KG1 (cell line): ENCODE results near the gene MDN1.

Experiments
- DNase-seq: peaks from one replicate; lab custom pipeline; 2025; lab: John Stamatoyannopoulos, UW

MDN1 gene

DNA sequence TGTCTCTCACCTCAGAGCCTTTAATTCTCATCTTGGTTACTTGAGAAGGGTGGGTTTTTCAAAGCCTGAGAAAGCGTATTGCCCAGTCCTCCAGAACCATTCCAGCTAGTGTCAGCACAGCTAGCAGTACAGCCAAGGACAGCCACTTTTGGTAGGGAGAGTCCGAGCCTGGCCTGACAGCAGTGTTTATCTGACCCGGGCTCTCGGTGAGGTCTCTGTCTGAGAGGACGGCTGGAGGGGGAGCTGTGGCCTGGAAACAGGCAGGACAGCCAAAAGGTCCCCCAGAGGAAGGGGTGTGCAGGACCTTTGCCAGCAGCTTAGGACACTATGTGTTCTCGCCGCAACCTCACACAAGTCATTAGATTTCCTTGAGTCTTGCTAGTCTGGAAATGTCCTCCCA lies 219.9 kb downstream of the MDN1 start:
- DNase-seq, result no peak

- DNase-seq, result peak; percentile 5
Measured at GRCh38 chr6:89597988-89598387, 221.6 kb downstream of the MDN1 start.

DNA sequence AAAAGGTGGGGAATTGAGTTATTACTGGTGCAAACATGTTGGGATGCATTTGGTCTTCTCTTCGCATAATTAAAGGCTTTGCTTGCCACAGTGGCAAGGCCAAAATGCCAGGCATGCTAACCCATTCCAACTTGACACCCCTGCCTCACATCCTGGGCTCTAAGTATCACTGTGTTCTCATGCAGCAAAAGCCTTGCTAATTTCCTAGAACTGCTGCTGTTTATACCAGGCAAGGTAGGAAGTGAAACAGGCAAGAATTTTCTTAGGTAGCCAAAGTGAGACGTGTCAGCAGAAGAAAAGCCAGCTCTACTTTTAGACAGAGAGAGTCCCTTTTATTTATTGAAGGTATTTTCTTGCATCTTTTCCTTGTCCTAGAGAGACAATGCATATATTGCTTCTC lies 222.2 kb downstream of the MDN1 start:
- DNase-seq, result no peak

- DNase-seq, result no peak
Measured at GRCh38 chr6:89596484-89596883, 223.1 kb downstream of the MDN1 start.

- DNase-seq, result no peak
Measured at GRCh38 chr6:89596056-89596455, 223.5 kb downstream of the MDN1 start.
